Measurements from ENCODE around the gene RIN1. TPM values are rescaled to one million over a fixed set of nuclear protein-coding genes. Genes with fewer than 3 reads are reported as not detected.
A peak's percentile ranks its signal among the peaks of the same experiment; 100 is the strongest.

The RIN1 gene
- total and polyA plus RNA-seq, 2 of the 13 experiments (the other 11 are each of a cell fraction or from before 2014, with no cell fraction given) = 2.4 to 4.1 TPM

GRCh38 chr11:66288671-66289547, 47.3 kb downstream of the RIN1 start, which contains the start of gene YIF1A (continued):
- TF ChIP-seq THAP9 (CRISPR knock-in tag; IDR thresholded peaks at IDR 0.05; ENCODE audit: borderline replicate concordance) (peak; percentile 86), ARID5B (CRISPR knock-in tag; IDR thresholded peaks at IDR 0.05) (no peak), ZNF10 (CRISPR knock-in tag; IDR thresholded peaks at IDR 0.05; ENCODE audit: borderline replicate concordance, low read depth) (no peak), CENPX (CRISPR knock-in tag; IDR thresholded peaks at IDR 0.05) (no peak), FOXA3 (CRISPR knock-in tag; IDR thresholded peaks at IDR 0.05) (peak; percentile 52), ATF4 (CRISPR knock-in tag; IDR thresholded peaks at IDR 0.05) (no peak; a peak in 1 of 4 replicates), FOSL1 (CRISPR knock-in tag; IDR thresholded peaks at IDR 0.05; ENCODE audit: borderline replicate concordance) (no peak), CHCHD3 (CRISPR knock-in tag; IDR thresholded peaks at IDR 0.05) (no peak), GATAD2A (CRISPR knock-in tag; IDR thresholded peaks at IDR 0.05) (no peak; the same call in 1 of the 2 replicates), FOXA1 (IDR thresholded peaks at IDR 0.05) (no peak), FOXA1 (CRISPR knock-in tag; IDR thresholded peaks at IDR 0.05) (0 out of 2 replicates have a peak, but pooled peaks have one; percentile 27), ZNF282 (IDR thresholded peaks at IDR 0.05; ENCODE audit: partially characterized antibody) (no peak), ZNF180 (CRISPR knock-in tag; IDR thresholded peaks at IDR 0.05; ENCODE audit: borderline replicate concordance, low read depth) (no peak), ZNF576 (CRISPR knock-in tag; IDR thresholded peaks at IDR 0.05) (no peak), SCMH1 (CRISPR knock-in tag; IDR thresholded peaks at IDR 0.05; ENCODE audit: borderline replicate concordance) (no peak), GATAD1 (CRISPR knock-in tag; IDR thresholded peaks at IDR 0.05) (peak; percentile 86), MBD4 (IDR thresholded peaks at IDR 0.05; ENCODE audit: borderline replicate concordance, low read length) (no peak)

Data from HepG2 (cell line).